Chondrocyte (in vitro differentiated cells): ENCODE data around the gene PAX3. TPM values are rescaled to one million over a fixed set of nuclear protein-coding genes. Genes with fewer than 3 reads are reported as not detected.

ENCODE experiments used
- DNase-seq: peaks from one replicate; pipeline ENCODE4 v3.0.0; 2021; ENCODE audit warnings: mixed read lengths, low spot score
- H3K27ac Mint-ChIP-seq: one replicate; pipeline ENCODE4 v1.8.0; 2021; ENCODE audit warnings: mild to moderate bottlenecking, moderate library complexity, mixed read lengths; ENCODE audit not compliant: unreplicated experiment
- H3K27me3 Mint-ChIP-seq: 2 replicates; pipeline ENCODE4 v1.8.0; 2021; ENCODE audit warnings: low read depth, mixed read lengths
- H3K36me3 Mint-ChIP-seq: 2 replicates; pipeline ENCODE4 v1.8.0; 2021; ENCODE audit warnings: low read depth, mixed read lengths
- H3K4me1 Mint-ChIP-seq: 2 replicates; pipeline ENCODE4 v1.8.0; 2021; ENCODE audit warnings: low read depth, mild to moderate bottlenecking, mixed read lengths
- H3K4me3 Mint-ChIP-seq: one replicate; pipeline ENCODE4 v1.8.0; 2021; ENCODE audit warnings: mild to moderate bottlenecking, moderate library complexity, mixed read lengths; ENCODE audit not compliant: unreplicated experiment
- H3K9me3 Mint-ChIP-seq: 2 replicates; pipeline ENCODE4 v1.8.0; 2021; ENCODE audit warnings: low read depth, mixed read lengths
- long read RNA-seq: library from polyadenylated mRNA; stranded (forward); transcript quantifications from one replicate; pipeline ENCODE4 v2.0.0, GENCODE V29; 2021
- total RNA-seq: library from RNA; stranded (reverse); gene quantifications from 3 replicates; pipeline ENCODE4 v1.2.1, GENCODE V29; 2021
- TF ChIP-seq, protein P1 (sequence below): fragments of 200-600 bp; sonication (generic); IDR thresholded peaks from 2 replicates; pipeline ENCODE4 v1.5.0; 2021; ENCODE audit warnings: antibody characterized with exemption, mild to moderate bottlenecking, moderate library complexity

The PAX3 gene
- total RNA-seq, result 1.4 to 4.7 TPM (median 4.1 TPM) in 3 replicates
- long read RNA-seq, partial matches to known transcripts, result 0 of 7 reads
- long read RNA-seq, other reads (novel, unspliced or antisense), result 0 of 7 reads

DNA sequence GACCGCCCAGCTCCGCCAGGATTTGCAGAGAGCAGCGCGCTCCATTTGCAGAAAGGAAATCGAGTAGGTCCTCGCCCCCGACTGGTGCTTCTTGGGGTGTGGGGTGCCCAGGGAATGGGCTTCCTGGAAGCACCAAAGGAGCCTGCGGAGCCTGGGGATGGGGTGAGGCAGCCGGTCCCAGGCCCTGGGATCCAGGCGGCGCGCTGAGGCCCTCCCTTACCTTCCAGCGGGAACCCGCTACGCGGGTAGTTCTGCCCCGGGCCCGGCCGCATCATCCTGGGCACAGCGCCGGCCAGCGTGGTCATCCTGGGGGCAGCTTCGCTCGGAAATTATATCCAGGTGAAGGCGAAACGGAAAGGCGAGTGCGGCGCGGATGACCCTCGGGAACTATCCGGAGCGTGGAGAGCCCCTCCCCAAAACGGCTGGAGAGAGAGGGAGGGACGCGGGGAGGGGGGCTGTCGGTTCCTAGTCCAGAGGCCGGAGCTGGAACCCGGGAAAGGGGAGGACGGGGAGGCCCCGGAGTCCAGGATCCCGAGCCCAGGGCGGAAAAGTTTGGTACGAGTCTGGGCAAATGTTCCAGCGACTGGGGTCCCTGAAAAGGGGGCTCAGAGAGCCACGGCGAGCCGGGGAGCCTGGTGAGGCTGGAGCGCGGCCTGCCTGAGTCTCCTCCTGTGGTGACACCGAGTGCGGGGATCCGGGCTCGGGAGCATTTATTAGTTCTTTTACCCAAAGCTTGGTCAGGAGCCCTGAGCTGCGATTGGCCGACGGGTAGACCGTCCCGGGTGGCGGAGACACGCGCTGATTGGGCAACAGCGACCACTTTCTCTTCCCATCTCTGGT, at the start of gene PAX3:
TSS of gene PAX3 (minus strand) at position 688 of the 840 bp plus-strand sequence. CDS start at position 305, 383 bp downstream.
- peaks cover 37% of the 10 kb centered on the region for H3K4me1 Mint-ChIP-seq
- H3K27ac Mint-ChIP-seq, result peak within 1 kb of the TSS; percentile 90
- DNase-seq, result no peak
- H3K9me3 Mint-ChIP-seq, result no peaks in the 10 kb centered on the region
- TF ChIP-seq, protein P1, sequence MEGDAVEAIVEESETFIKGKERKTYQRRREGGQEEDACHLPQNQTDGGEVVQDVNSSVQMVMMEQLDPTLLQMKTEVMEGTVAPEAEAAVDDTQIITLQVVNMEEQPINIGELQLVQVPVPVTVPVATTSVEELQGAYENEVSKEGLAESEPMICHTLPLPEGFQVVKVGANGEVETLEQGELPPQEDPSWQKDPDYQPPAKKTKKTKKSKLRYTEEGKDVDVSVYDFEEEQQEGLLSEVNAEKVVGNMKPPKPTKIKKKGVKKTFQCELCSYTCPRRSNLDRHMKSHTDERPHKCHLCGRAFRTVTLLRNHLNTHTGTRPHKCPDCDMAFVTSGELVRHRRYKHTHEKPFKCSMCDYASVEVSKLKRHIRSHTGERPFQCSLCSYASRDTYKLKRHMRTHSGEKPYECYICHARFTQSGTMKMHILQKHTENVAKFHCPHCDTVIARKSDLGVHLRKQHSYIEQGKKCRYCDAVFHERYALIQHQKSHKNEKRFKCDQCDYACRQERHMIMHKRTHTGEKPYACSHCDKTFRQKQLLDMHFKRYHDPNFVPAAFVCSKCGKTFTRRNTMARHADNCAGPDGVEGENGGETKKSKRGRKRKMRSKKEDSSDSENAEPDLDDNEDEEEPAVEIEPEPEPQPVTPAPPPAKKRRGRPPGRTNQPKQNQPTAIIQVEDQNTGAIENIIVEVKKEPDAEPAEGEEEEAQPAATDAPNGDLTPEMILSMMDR, result no peak
- H3K27me3 Mint-ChIP-seq, result peaks cover 88% of the 10 kb centered on the region
- peak within 1 kb of the TSS; percentile 89 for H3K4me3 Mint-ChIP-seq
- peaks cover 10% of the 10 kb centered on the region for H3K36me3 Mint-ChIP-seq

DNA sequence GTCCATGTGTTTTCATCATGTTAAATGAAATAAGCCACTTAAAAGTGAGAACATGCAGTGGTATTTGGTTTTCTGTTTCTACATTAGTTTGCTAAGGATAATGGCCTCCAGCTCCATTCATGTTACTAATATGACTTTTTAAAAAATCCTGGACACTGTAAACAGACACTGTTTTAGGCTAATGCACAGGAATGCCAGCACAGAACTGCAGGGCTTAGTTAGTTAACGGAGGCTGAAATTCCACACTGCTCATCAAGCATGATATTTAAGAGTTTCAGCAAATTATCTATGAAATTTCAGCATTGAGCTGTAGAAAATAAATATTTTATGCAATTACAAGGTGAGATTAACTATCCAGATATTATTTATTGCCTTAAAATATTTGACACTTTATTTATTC, 42.5 kb upstream of the PAX3 start:
- Mint-ChIP-seq H3K9me3 (no peaks in the 10 kb centered on the region), H3K4me3 (no peak overlapping the region), H3K4me1 (no peaks in the 10 kb centered on the region), H3K36me3 (no peaks in the 10 kb centered on the region), H3K27ac (no peak overlapping the region), H3K27me3 (no peaks in the 10 kb centered on the region)
- DNase-seq, result no peak
- TF ChIP-seq, protein P1, result no peak

DNA sequence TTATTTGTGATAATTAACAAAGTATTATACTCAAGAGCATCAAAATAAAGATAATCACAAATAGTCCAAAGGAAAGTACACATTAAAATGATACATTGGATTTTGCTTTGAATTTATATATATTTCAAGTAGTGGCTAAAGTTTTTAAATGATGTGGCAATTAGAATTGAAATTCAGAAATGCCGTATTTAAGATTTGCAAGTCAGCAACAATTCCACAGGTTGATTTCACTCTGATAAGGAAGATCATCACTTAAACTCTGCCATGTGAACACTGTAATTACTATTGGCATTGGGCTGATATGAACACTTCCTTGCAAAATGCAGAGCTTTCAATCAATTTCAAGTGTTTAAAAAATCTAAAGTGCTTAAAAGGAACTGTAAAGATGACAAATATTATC, 39.6 kb upstream of the PAX3 start:
- no peak for DNase-seq
- H3K9me3 Mint-ChIP-seq, result peaks cover 20% of the 10 kb centered on the region
- H3K4me3 Mint-ChIP-seq, result no peak overlapping the region
- TF ChIP-seq, protein P1, result no peak
- H3K4me1 Mint-ChIP-seq, result no peaks in the 10 kb centered on the region
- H3K36me3 Mint-ChIP-seq, result peaks cover 7% of the 10 kb centered on the region
- no peaks in the 10 kb centered on the region for H3K27me3 Mint-ChIP-seq
- H3K27ac Mint-ChIP-seq, result no peak overlapping the region

DNA sequence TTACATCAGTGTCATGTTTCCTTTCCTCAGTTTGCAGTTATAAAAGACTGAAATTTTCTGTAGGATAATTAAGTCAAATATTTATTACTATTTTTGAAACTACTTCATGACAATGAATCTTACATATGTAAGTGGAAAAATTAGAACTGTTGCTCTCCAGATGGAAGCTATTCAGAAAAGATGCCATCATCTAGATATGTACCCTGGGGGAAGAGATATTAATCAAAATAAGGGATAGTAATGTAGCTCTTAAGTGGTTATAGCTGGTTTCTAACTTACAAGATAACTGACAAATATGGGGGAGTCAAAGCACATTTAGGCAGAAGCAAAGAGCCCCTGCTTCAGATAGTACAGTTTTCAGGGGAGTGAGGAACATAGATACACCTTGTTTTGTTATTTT, 38.1 kb upstream of the PAX3 start:
- Mint-ChIP-seq H3K9me3 (peaks cover 20% of the 10 kb centered on the region), H3K27me3 (no peaks in the 10 kb centered on the region), H3K36me3 (peaks cover 7% of the 10 kb centered on the region), H3K4me1 (no peaks in the 10 kb centered on the region), H3K27ac (no peak overlapping the region), H3K4me3 (no peak overlapping the region)
- TF ChIP-seq, protein P1, result no peak
- DNase-seq, result no peak

DNA sequence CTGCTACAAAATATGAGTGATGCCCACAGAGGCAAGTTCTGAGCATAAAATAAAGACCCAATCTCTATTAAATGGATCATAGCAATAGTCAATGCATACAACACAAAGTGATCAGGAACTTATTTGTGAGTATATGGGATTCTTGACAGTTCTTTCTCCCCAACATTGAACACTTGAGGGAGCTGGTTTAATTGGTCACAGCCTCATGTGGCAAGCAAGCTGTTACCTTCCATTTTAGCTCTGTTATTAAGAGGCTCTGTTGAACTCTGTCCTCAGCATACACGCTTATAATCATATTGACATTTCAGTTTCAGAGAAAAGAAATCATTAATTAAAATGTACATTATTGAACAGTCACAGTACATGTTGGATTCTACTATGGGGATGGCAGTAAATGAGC, 37.6 kb upstream of the PAX3 start:
- Mint-ChIP-seq H3K9me3 (peaks cover 20% of the 10 kb centered on the region), H3K27me3 (no peaks in the 10 kb centered on the region), H3K4me1 (no peaks in the 10 kb centered on the region), H3K36me3 (peaks cover 7% of the 10 kb centered on the region), H3K4me3 (no peak overlapping the region), H3K27ac (no peak overlapping the region)
- no peak for DNase-seq
- TF ChIP-seq, protein P1, result no peak
